SH-SY5Y (cell line): ENCODE results near the gene CERT1.

Experiments used
- GATA2 ChIP-seq: IDR thresholded peaks from 2 replicates; pipeline ENCODE4 v1.6.1; 2011; ENCODE audit warnings: mild to moderate bottlenecking, low read depth, low read length
- GATA3 ChIP-seq: IDR thresholded peaks from 2 replicates; pipeline ENCODE4 v1.6.1; 2011; ENCODE audit warnings: low read depth, mild to moderate bottlenecking, low read length, moderate library complexity

- TF ChIP-seq GATA3 = no peak
- TF ChIP-seq GATA2 = no peak
Measured at GRCh38 chr5:75558981-75559632, 47.7 kb upstream of the CERT1 start.
